HepG2 (cell line): ENCODE results near the gene AGBL2. TPM values are rescaled to one million over a fixed set of nuclear protein-coding genes. Genes with fewer than 3 reads are reported as not detected.

Experiments used
- ATAC-seq: fragments of 200-7000 bp; cut with Tn5 transposase; 3 replicates; pipeline ENCODE4 v1.9.1; 2020; ENCODE audit warnings: mild to moderate bottlenecking, moderate library complexity
- BruUV-seq: library from RNA; stranded (reverse); fragments of 400-500 nt; replicated peaks from 2 replicates; lab custom pipeline; 2021; lab: Mats Ljungman, UMichigan
- CTCF ChIA-PET: fragments of 300-600 bp; formaldehyde crosslinking; extraction: SDS; loops from one replicate; lab custom pipeline; 2021; ENCODE audit warnings: low total read pairs, inconsistent platforms, low intra/inter-chr PET ratio; lab: Yijun Ruan, JAX
- POLR2A ChIA-PET: fragments of 350-600 bp; sonication (Branson Sonifier 250); formaldehyde crosslinking; loops from one replicate; lab custom pipeline; 2020; ENCODE audit warnings: antibody characterized with exemption, inconsistent platforms; lab: Yijun Ruan, JAX
- DNase-seq: peaks from one replicate; pipeline ENCODE4 v3.0.0-alpha.2; 2015; ENCODE audit warnings: low spot score
- FAIRE-seq: peaks from 3 replicates; lab custom pipeline; 2011; peaks lifted over from hg19 to GRCh38; lab: Jason Lieb, UNC
- H2AFZ ChIP-seq: one replicate; pipeline ENCODE4 v1.6.1; 2011; ENCODE audit warnings: low read length, inconsistent platforms
- H3K27ac ChIP-seq: fragments of 300-600 bp; 3 replicates; pipeline ENCODE4 v1.8.0; 2011; ENCODE audit warnings: mixed run types, mild to moderate bottlenecking, mixed read lengths, low read length, inconsistent platforms; ENCODE audit not compliant: insufficient read depth; ENCODE audit errors: extremely low read length
- H3K27me3 ChIP-seq, 2 experiments: fragments of 200-600 bp in 1 of 2; 2 replicates in 1 of 2; 3 replicates in 1 of 2; pipeline versions ENCODE4 v1.6.0 to v1.8.0; 2011; ENCODE audit warnings: low read length in 2 of 2, mild to moderate bottlenecking in 2 of 2, moderate library complexity in 2 of 2, inconsistent platforms in 1 of 2; ENCODE audit not compliant: insufficient read depth in 2 of 2, control insufficient read depth in 1 of 2
- H3K36me3 ChIP-seq, 2 experiments: fragments of 200-600 bp in 1 of 2; replicated peaks in 1 of 2; 2 replicates in 1 of 2; 3 replicates in 1 of 2; pipeline versions ENCODE4 v1.5.1 to v1.8.0; 2011; ENCODE audit warnings: low read length in 2 of 2, inconsistent platforms in 1 of 2; ENCODE audit not compliant: insufficient read depth in 2 of 2, control insufficient read depth in 1 of 2
- H3K4me1 ChIP-seq: 2 replicates; pipeline ENCODE4 v1.5.1; 2012; ENCODE audit warnings: low read length, inconsistent platforms; ENCODE audit not compliant: insufficient read depth
- H3K4me2 ChIP-seq: 2 replicates; pipeline ENCODE4 v1.6.0; 2011; ENCODE audit warnings: low read depth, low read length, inconsistent platforms
- H3K4me3 ChIP-seq, 3 experiments: fragments of 200-600 bp in 1 of 3; sonication (generic), shearing (Covaris generic) in 1 of 3; replicated peaks in 1 of 3; 2 replicates each; pipeline ENCODE4 v1.5.1; 2011 to 2016; ENCODE audit warnings: low read length in 3 of 3, inconsistent platforms in 2 of 3, low read depth in 2 of 3, mild to moderate bottlenecking in 2 of 3, control low read depth in 1 of 3, mixed read lengths in 1 of 3; ENCODE audit not compliant: insufficient read depth in 1 of 3
- H3K79me2 ChIP-seq: one replicate; pipeline ENCODE4 v1.6.1; 2011; ENCODE audit warnings: low read length, inconsistent platforms; ENCODE audit not compliant: insufficient read depth
- H3K9ac ChIP-seq: 2 replicates; pipeline ENCODE4 v1.6.0; 2011; ENCODE audit warnings: mild to moderate bottlenecking, low read depth, low read length, inconsistent platforms; ENCODE audit not compliant: insufficient read depth
- H3K9me3 ChIP-seq: 2 replicates; pipeline ENCODE4 v1.5.1; 2012; ENCODE audit warnings: mild to moderate bottlenecking, low read length
- H4K20me1 ChIP-seq: 2 replicates; pipeline ENCODE4 v1.6.0; 2011; ENCODE audit warnings: inconsistent platforms, mild to moderate bottlenecking, low read length, moderate library complexity; ENCODE audit not compliant: insufficient read depth
- ARID5B ChIP-seq: IDR thresholded peaks from 2 replicates; pipeline ENCODE4 v1.4.0; 2020; ENCODE audit warnings: mild to moderate bottlenecking, missing genetic modification reagents
- CHD4 ChIP-seq: fragments of 200-600 bp; sonication (generic); IDR thresholded peaks from 2 replicates; pipeline ENCODE4 v1.7.0; 2017; ENCODE audit warnings: mild to moderate bottlenecking, low read length, borderline replicate concordance
- FLYWCH1 ChIP-seq: sonication (generic); formaldehyde crosslinking; IDR thresholded peaks from 2 replicates; pipeline ENCODE4 v1.8.1; 2023; ENCODE audit warnings: mild to moderate bottlenecking, missing genetic modification reagents
- HIVEP1 ChIP-seq: sonication (generic); formaldehyde crosslinking; IDR thresholded peaks from 2 replicates; pipeline ENCODE4 v1.4.0; 2020; ENCODE audit warnings: mild to moderate bottlenecking, missing genetic modification reagents
- IRF9 ChIP-seq: sonication (generic); formaldehyde crosslinking; IDR thresholded peaks from 2 replicates; pipeline ENCODE4 v1.8.0; 2022; ENCODE audit warnings: missing genetic modification reagents, mild to moderate bottlenecking, borderline replicate concordance
- PHF8 ChIP-seq: sonication (generic); formaldehyde crosslinking; IDR thresholded peaks from 2 replicates; pipeline ENCODE4 v1.5.0; 2020; ENCODE audit warnings: missing genetic modification reagents
- POGK ChIP-seq: sonication (generic); formaldehyde crosslinking; conservative IDR thresholded peaks from 2 replicates; pipeline ENCODE4 v1.8.0; 2022; ENCODE audit warnings: mild to moderate bottlenecking, moderate library complexity, missing genetic modification reagents
- SAP130 ChIP-seq: IDR thresholded peaks from 2 replicates; pipeline ENCODE4 v1.6.1; 2016; ENCODE audit warnings: low read depth
- TFE3 ChIP-seq: IDR thresholded peaks from 2 replicates; pipeline ENCODE4 v1.6.1; 2016
- ZNF296 ChIP-seq: sonication (generic); formaldehyde crosslinking; conservative IDR thresholded peaks from 2 replicates; pipeline ENCODE4 v1.5.0; 2020; ENCODE audit warnings: mild to moderate bottlenecking, missing genetic modification reagents
- ZNF710 ChIP-seq: sonication (generic); formaldehyde crosslinking; IDR thresholded peaks from 2 replicates; pipeline ENCODE4 v1.5.0; 2020; ENCODE audit warnings: mild to moderate bottlenecking, missing genetic modification reagents, borderline replicate concordance
- ZNF766 ChIP-seq: sonication (generic); formaldehyde crosslinking; IDR thresholded peaks from 2 replicates; pipeline ENCODE4 v1.5.0; 2020; ENCODE audit warnings: missing genetic modification reagents, borderline replicate concordance
- ZNF772 ChIP-seq: sonication (generic); formaldehyde crosslinking; IDR thresholded peaks from 2 replicates; pipeline ENCODE4 v1.5.0; 2020; ENCODE audit warnings: mild to moderate bottlenecking, missing genetic modification reagents
- ZSCAN22 ChIP-seq: sonication (generic); formaldehyde crosslinking; IDR thresholded peaks from 2 replicates; pipeline ENCODE4 v1.4.0; 2020; ENCODE audit warnings: mild to moderate bottlenecking, missing genetic modification reagents
- in situ Hi-C: cut with HindIII; loops from 2 replicates; pipeline ENCODE4 v1.10.0; 2017; ENCODE audit warnings: low pct_unique_long_range_greater_than_20kb; ENCODE audit not compliant: extremely low pct_ligation_motif_present
- intact Hi-C: fragments of 100-400 bp; cut with micrococcal nuclease; formaldehyde crosslinking; loops from one replicate; pipeline ENCODE4 v1.10.0; 2022; ENCODE audit not compliant: unreplicated experiment
- polyA plus RNA-seq, 8 experiments: library from polyadenylated mRNA; depleted of rRNA in 3 of 8; stranded (reverse) in 7 of 8; unstranded in 1 of 8; fragments of >200 nt; fragmentation: Illumina TruSeq in 4 of 8; extraction: Trizol in 4 of 8; gene quantifications; 2 replicates each; pipeline versions ENCODE4 v1.2.1 to v1.2.3, GENCODE V29; 2011 to 2016; ENCODE audit warnings: low read depth in 4 of 8, missing spikeins in 1 of 8, mixed read lengths in 1 of 8; ENCODE audit not compliant: insufficient read depth in 1 of 8
- total RNA-seq, 5 experiments: library from RNA; depleted of rRNA; stranded (reverse); fragments of >200 nt; fragmentation: Illumina TruSeq; extraction: Trizol; gene quantifications; 2 replicates each; pipeline ENCODE4 v1.2.3, GENCODE V29; 2016; ENCODE audit warnings: low read depth in 1 of 5

Gene AGBL2
- total and polyA plus RNA-seq, 2 of the 13 experiments (the other 11 are each of a cell fraction or from before 2014, with no cell fraction given) = 1.6 to 5.7 TPM

- Histone ChIP-seq H3K4me3 (no peak overlapping the region), H3K79me2 (no peaks in the 10 kb centered on the region), H3K27ac (no peak overlapping the region), H3K27me3 (no peaks in the 10 kb centered on the region), H3K36me3 (no peaks in the 10 kb centered on the region), H3K9ac (no peak overlapping the region), H2AFZ (no peak overlapping the region), H4K20me1 (no peaks in the 10 kb centered on the region), H3K4me1 (peaks cover 50% of the 10 kb centered on the region), H3K9me3 (no peaks in the 10 kb centered on the region), H3K4me2 (no peak overlapping the region; the same call in 1 of the 2 replicates)
- FAIRE-seq (no peak), DNase-seq (peak; percentile 47), ATAC-seq (peak; percentile 72)
- POLR2A ChIA-PET = no interaction called here
- in situ Hi-C loops (no loop called here), intact Hi-C loops (no loop called here)
- CTCF ChIA-PET = no interaction called here
- no TSS peak for BruUV-seq
- TF ChIP-seq PHF8 (CRISPR knock-in tag) (no peak), ZNF766 (CRISPR knock-in tag) (no peak), ARID5B (no peak), FLYWCH1 (CRISPR knock-in tag) (no peak), ZNF296 (CRISPR knock-in tag) (no peak), POGK (no peak), SAP130 (CRISPR knock-in tag) (peak; percentile 53), HIVEP1 (CRISPR knock-in tag) (no peak), ZNF772 (no peak), CHD4 (no peak), TFE3 (no peak), IRF9 (CRISPR knock-in tag) (no peak), ZSCAN22 (CRISPR knock-in tag) (no peak), ZNF710 (CRISPR knock-in tag) (no peak)
Measured at GRCh38 chr11:47668665-47669064, 46.5 kb downstream of the AGBL2 start.
